Psoas muscle (tissue), 8 donors: ENCODE measurements around the gene STAT4. TPM values are rescaled to one million over a fixed set of nuclear protein-coding genes. Genes with fewer than 3 reads are reported as not detected.

Experiments
- ATAC-seq, 4 donors: fragments of 200-7000 bp; cut with Tn5 transposase; one replicate each; pipeline ENCODE4 v1.9.1; 2020; ENCODE audit warnings: moderate library complexity in 3 of 4, mild to moderate bottlenecking in 2 of 4
- DNase-seq, 2 donors: peaks; one replicate each; pipeline ENCODE4 v3.0.0-alpha.2; 2020
- H3K27ac ChIP-seq: fragments of 200-600 bp; one replicate; pipeline ENCODE4 v1.8.0; 2022
- H3K27me3 ChIP-seq, 3 donors: fragments of 200-600 bp in 1 of 3; one replicate each; pipeline versions ENCODE4 v1.6.1 to v1.8.0; 2013 to 2022; ENCODE audit warnings: low read length in 2 of 3, mild to moderate bottlenecking in 2 of 3, moderate library complexity in 1 of 3; ENCODE audit not compliant: insufficient read depth in 3 of 3
- H3K36me3 ChIP-seq, 2 donors: fragments of 200-600 bp in 1 of 2; one replicate each; pipeline versions ENCODE4 v1.6.1 to v1.8.0; 2013 to 2022; ENCODE audit warnings: low read depth in 1 of 2, mild to moderate bottlenecking in 1 of 2, moderate library complexity in 1 of 2; ENCODE audit not compliant: insufficient read depth in 1 of 2
- H3K4me1 ChIP-seq: fragments of 200-600 bp; one replicate; pipeline ENCODE4 v1.8.0; 2022
- H3K4me3 ChIP-seq: fragments of 200-600 bp; one replicate; pipeline ENCODE4 v1.8.0; 2022; ENCODE audit warnings: mild to moderate bottlenecking
- H3K9me3 ChIP-seq: fragments of 200-600 bp; one replicate; pipeline ENCODE4 v1.8.0; 2022
- CTCF ChIP-seq: fragments of 200-600 bp; IDR thresholded peaks from one replicate; pipeline ENCODE4 v1.8.0; 2022; ENCODE audit warnings: antibody characterized with exemption
- WGBS, 3 donors: extraction: QIAGEN DNeasy Blood & Tissue Kit; methylation state at CpG; one replicate each; pipeline versions ENCODE4 v1.1.6 to v1.1.7; 2013; 5-methylcytosine and 5-hydroxymethylcytosine counted together
- intact Hi-C, 2 donors: fragments of 100-400 bp; cut with DNase I; formaldehyde crosslinking; loops; one replicate each; pipeline versions ENCODE4 v1.11.0 to v1.14.2; 2022
- polyA plus RNA-seq, 3 donors: library from polyadenylated mRNA; stranded (reverse); fragments of 200-250 nt; gene quantifications; one replicate each; pipeline ENCODE4 v1.2.3, GENCODE V29; 2013
- total RNA-seq, 4 donors: library from RNA; stranded (reverse); fragmentation: NEBNext Ultra II Directional in 2 of 4; extraction: Animal tissue kit (Norgen Biotek cat#: 25700) in 2 of 4; gene quantifications; one replicate each; pipeline versions ENCODE4 v1.2.1 to v1.2.4, GENCODE V29; 2021 to 2023
- donor health status: healthy with polysubstance abuse.
- donor health status: DM: no; HTN: no; CAD: no; lungs with moderate emphysema.
- donor health status: Bipolar disorder and iron deficiency.
- donor health status: healthy.
- donor health status: DM: yes; HTN: yes; CAD: no.
- donor health status: DM: no; HTN: no; CAD: no.
- donor health status: DM: no; HTN: no; CAD: no.
- donor health status: DM: yes; HTN: yes; CAD: no.

Gene STAT4
- total and polyA plus RNA-seq, 7 donors: 0.19 to 0.56 (median 0.30) TPM

DNA sequence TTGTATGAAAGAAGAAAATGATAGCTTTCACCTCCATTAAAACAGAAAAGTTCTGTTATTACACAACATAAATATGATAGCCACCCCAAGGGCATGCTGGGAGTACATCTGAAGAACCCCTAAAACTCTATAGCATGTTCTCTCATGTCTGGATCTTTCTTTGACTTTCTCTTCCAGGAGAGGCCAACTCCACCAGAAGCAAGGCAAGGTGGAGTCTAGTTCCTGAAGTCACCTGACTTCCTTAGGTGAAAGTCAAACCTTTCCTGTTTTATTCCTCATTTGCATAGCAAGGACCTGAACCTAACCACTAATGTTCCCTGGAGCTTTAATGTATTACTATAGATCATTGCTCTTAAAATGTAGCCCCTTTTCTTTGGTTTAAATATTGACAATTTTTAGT lies 142.5 kb downstream of the STAT4 start:
- intact Hi-C loops: no loop called here
- H3K9me3 ChIP-seq: no peaks in the 10 kb centered on the region
- H3K27me3 ChIP-seq: no peaks in the 10 kb centered on the region
- H3K4me1 ChIP-seq: peaks cover 10% of the 10 kb centered on the region
- H3K4me3 ChIP-seq: no peak overlapping the region
- no peak overlapping the region for H3K27ac ChIP-seq
- ATAC-seq: no peak
- DNase-seq: no peak
- TF ChIP-seq CTCF: no peak
- peaks cover 15 to 76% of the 10 kb centered on the region in 2 donors for H3K36me3 ChIP-seq

GRCh38 chr2:191006997-191007783 lies 143.6 kb downstream of the STAT4 start:
- WGBS, 3 donors: 93 to 97% (median 95%) methylated on average over 4 of the region's 4 CpGs
- no peaks in the 10 kb centered on the region for H3K9me3 ChIP-seq
- no peak for ATAC-seq
- H3K4me1 ChIP-seq: no peaks in the 10 kb centered on the region
- H3K27ac ChIP-seq: no peak overlapping the region
- H3K27me3 ChIP-seq: no peaks in the 10 kb centered on the region
- no peak for TF ChIP-seq CTCF
- intact Hi-C loops: no loop called here
- H3K4me3 ChIP-seq: no peak overlapping the region
- DNase-seq: no peak
- peaks cover 16 to 87% of the 10 kb centered on the region in 2 donors for H3K36me3 ChIP-seq

DNA sequence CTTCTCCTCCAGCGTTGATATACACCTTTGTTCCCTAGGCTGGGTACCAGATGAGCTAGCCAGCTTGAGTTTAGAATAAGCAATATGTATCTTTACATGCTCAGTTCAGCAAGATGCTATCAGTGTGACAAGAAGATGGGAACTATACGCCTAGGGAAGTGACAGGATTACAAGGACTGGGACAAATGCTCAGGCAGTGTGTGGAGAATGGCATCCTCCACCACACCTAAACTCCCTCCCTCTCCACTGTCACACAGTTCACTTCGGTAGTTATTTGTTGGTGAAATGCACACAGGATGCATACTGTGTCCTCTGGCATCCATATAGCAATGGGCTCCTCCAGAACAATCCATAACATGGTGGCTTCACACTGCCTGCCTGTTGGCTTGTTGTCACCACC lies 144.5 kb downstream of the STAT4 start:
- Histone ChIP-seq H3K9me3 (no peaks in the 10 kb centered on the region), H3K27ac (no peak overlapping the region), H3K27me3 (no peaks in the 10 kb centered on the region), H3K4me1 (no peaks in the 10 kb centered on the region), H3K4me3 (no peak overlapping the region), H3K36me3 (peaks cover 18 to 93% of the 10 kb centered on the region in 2 donors)
- TF ChIP-seq CTCF: no peak
- WGBS, 3 donors: 92 to 97% (median 94%) methylated on average over 3 of the region's 3 CpGs
- intact Hi-C loops: no loop called here
- ATAC-seq (no peak), DNase-seq (no peak)

DNA sequence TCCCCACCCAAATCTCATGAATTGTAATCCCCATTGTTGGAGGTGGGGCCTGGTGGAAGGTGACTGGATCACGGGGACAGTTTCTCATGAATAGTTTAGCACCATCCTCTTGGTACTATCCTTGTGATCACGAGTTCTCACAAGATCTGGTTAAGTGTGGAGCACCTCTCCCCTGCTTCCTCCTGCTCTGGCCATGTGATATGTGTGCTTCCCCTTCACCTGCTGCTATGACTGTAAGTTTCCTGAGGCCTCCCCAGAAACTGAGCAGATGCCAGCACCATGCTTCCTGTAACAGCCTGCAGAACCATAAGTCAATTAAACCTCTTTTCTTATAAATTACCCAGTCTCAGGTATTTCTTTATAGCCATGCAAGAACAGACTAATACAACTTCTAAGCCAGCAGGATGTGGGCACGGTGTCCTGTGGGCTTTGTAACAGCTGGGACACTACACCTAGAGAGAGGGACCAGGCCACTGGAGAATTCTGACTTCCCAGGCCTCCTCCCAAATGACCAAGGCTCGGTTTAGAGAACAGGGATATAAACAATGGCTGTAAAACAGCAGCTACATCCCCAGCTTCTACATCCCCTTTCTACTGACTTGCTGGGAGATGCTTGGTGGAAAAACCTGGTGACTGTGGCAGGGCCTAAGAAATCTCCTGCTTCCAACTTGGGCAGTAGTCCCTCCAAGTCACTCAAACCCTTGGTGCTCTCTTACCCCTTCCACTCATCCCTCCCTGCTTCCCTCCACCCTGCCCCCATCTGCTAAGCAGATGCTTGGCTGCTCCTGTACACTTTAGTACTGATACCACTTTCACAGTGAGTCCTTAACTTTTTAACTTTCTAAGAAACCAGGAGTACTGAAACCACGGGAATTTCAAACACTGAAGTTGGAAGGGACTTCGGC lies 147.1 kb downstream of the STAT4 start:
- H3K9me3 ChIP-seq: no peaks in the 10 kb centered on the region
- H3K4me1 ChIP-seq: no peaks in the 10 kb centered on the region
- no peak overlapping the region for H3K27ac ChIP-seq
- DNase-seq (no peak), ATAC-seq (no peak)
- no peak overlapping the region for H3K4me3 ChIP-seq
- 95 to 96% (median 96%) methylated on average over 6 of the region's 6 CpGs for WGBS, 3 donors
- no peak for TF ChIP-seq CTCF
- no peaks in the 10 kb centered on the region for H3K27me3 ChIP-seq
- intact Hi-C loops: no loop called here
- peaks cover 32 to 100% of the 10 kb centered on the region in 2 donors for H3K36me3 ChIP-seq
